GM12801 (cell line): ENCODE results near the gene C2.

Source experiments
- CTCF ChIP-seq: IDR thresholded peaks from one replicate; pipeline ENCODE4 v1.5.1; 2011; ENCODE audit warnings: control low read depth; ENCODE audit not compliant: insufficient read length; ENCODE audit errors: extremely low read depth

Gene C2

GRCh38 chr6:31899882-31900722, 27.4 kb upstream of the C2 start:
- no peak for TF ChIP-seq CTCF

DNA sequence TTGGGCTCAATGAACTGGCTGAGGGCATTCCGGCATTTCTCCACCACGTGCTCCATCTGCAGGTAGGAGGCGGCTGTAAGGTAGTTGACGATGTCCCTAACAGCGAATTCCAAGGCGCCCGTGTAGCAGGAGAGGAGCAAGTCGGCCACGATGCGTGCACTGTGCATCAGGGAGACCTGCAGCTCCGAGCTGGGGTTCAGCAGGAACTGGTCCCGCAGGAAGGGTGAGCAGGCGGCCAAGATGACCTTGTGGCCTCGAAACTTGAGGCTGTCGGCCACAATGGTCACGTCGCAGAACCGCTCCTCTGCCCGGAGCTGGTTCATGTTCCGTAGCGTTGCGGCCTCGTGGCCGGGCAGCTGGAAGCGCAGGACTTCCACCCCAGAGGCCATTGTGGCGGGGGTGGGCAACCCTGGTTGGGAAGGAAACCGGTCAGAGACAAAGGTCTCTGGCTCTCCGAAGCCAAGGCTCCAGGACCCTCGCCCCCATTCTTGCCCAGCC, 26.6 kb upstream of the C2 start:
- TF ChIP-seq CTCF: no peak

- TF ChIP-seq CTCF: no peak
Measured at GRCh38 chr6:31901415-31901952, 26.0 kb upstream of the C2 start.

GRCh38 chr6:31901953-31902643, 25.4 kb upstream of the C2 start, which contains the start of gene ZBTB12:
TSS of gene ZBTB12 (minus strand) at chr6:31902086. CDS start at chr6:31901305, 781 bp downstream.
- no peak for TF ChIP-seq CTCF

DNA sequence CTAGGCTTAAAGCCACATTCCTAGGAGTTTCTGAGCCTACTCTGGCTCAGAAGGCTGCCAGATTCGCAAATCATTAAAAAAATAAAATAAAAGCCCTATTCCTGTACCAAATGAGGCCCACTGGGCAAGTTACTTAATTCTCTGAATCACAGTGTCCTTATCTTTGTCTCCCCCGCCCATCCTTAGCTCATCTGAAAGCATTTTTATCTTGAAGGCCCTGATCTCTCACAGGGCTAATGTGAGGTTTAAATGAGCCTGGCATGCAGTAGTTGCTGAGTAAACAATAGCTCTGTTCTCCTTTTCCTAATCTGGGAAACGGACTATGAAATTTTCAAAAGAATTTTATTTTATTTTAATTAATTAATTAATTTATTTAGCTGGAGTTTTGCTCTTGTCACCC, 23.6 kb upstream of the C2 start:
- no peak for TF ChIP-seq CTCF

- TF ChIP-seq CTCF: no peak
Measured at GRCh38 chr6:31905041-31905440, 22.5 kb upstream of the C2 start.

DNA sequence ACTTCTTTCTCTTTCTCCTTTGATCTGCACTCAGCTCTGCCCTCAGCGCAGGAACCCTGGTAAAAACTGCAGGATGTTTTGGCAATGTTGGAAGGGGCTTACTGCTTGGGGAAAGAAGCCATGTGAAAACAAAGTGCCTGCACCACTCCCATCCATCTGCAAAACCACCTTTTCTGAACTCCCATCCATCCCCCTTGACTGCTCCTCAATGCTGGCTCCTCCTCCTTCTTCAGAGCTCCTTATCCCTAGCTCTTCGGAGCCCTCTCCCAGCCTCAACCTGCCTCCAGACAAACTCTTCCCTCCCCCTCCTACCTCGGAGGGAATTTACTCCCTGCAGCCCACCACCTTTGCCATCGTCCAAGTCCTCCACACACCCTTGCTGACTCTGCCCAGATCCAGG, 21.4 kb upstream of the C2 start:
- TF ChIP-seq CTCF: no peak
